K562 (cell line): ENCODE data around the gene NARF. TPM values are rescaled to one million over a fixed set of nuclear protein-coding genes. Genes with fewer than 3 reads are reported as not detected.

Experiments
- ATAC-seq: fragments of 200-7000 bp; cut with Tn5 transposase; 3 replicates; pipeline ENCODE4 v1.9.1; 2020; ENCODE audit warnings: moderate library complexity
- BruUV-seq: library from RNA; stranded (reverse); fragments of 400-500 nt; replicated peaks from 2 replicates; lab custom pipeline; 2021; lab: Mats Ljungman, UMichigan
- CTCF ChIA-PET: fragments of 300-600 bp; formaldehyde crosslinking; extraction: SDS; loops from one replicate; lab custom pipeline; 2021; ENCODE audit warnings: low intra/inter-chr PET ratio; lab: Yijun Ruan, JAX
- POLR2A ChIA-PET: fragments of 300-600, 350-650 bp; sonication (Branson Sonifier 250); formaldehyde crosslinking; extraction: SDS; loops from one replicate; lab custom pipeline; 2021; ENCODE audit warnings: antibody characterized with exemption, inconsistent platforms; lab: Yijun Ruan, JAX
- DNase-seq, 4 experiments: peaks; one replicate each; pipeline versions ENCODE4 v3.0.0 to v3.0.0-alpha.2; 2011 to 2018; ENCODE audit warnings: low spot score in 3 of 4, mixed read lengths in 3 of 4; ENCODE audit errors: extremely low read depth in 1 of 4
- FAIRE-seq: peaks from 2 replicates; lab custom pipeline; 2011; peaks lifted over from hg19 to GRCh38; lab: Jason Lieb, UNC
- H2AFZ ChIP-seq: 2 replicates; pipeline ENCODE4 v1.6.0; 2011; ENCODE audit warnings: low read depth, low read length, control low read depth, inconsistent platforms
- H3K27ac ChIP-seq: fragments of 200-600 bp; 3 replicates; pipeline ENCODE4 v1.8.0; 2011; ENCODE audit warnings: low read depth, mild to moderate bottlenecking, control low read depth, inconsistent platforms, low read length, moderate library complexity, mixed read lengths; ENCODE audit errors: extremely low read depth
- H3K27me3 ChIP-seq, 2 experiments: fragments of 300-600 bp in 1 of 2; 2 replicates in 1 of 2; 3 replicates in 1 of 2; pipeline versions ENCODE4 v1.6.0 to v1.8.0; 2011; ENCODE audit warnings: inconsistent platforms in 2 of 2, low read length in 2 of 2, mild to moderate bottlenecking in 1 of 2, mixed read lengths in 1 of 2, moderate library complexity in 1 of 2; ENCODE audit not compliant: control insufficient read depth in 2 of 2, insufficient read depth in 2 of 2
- H3K36me3 ChIP-seq: fragments of 300-600 bp; 3 replicates; pipeline ENCODE4 v1.8.0; 2011; ENCODE audit warnings: mild to moderate bottlenecking, low read length, inconsistent platforms; ENCODE audit not compliant: control insufficient read depth, insufficient read depth
- H3K4me1 ChIP-seq, 2 experiments: fragments of 200-600 bp in 1 of 2; replicated peaks in 1 of 2; 2 replicates in 1 of 2; 3 replicates in 1 of 2; pipeline versions ENCODE4 v1.5.1 to v1.8.0; 2011; ENCODE audit warnings: inconsistent platforms in 2 of 2, low read length in 2 of 2, mild to moderate bottlenecking in 1 of 2, mixed read lengths in 1 of 2, moderate library complexity in 1 of 2; ENCODE audit not compliant: control insufficient read depth in 2 of 2, insufficient read depth in 2 of 2
- H3K4me2 ChIP-seq: 2 replicates; pipeline ENCODE4 v1.6.1; 2011; ENCODE audit warnings: low read length, control low read depth, inconsistent platforms, mixed read lengths; ENCODE audit not compliant: insufficient read depth
- H3K4me3 ChIP-seq: fragments of 200-600 bp; sonication (generic), shearing (Covaris generic); 2 replicates; pipeline ENCODE4 v1.5.1; 2016; ENCODE audit warnings: control low read depth, inconsistent platforms
- H3K79me2 ChIP-seq: fragments of 200-600 bp; 3 replicates; pipeline ENCODE4 v1.8.0; 2011; ENCODE audit warnings: low read length, inconsistent platforms; ENCODE audit not compliant: control insufficient read depth, insufficient read depth
- H3K9ac ChIP-seq, 2 experiments: 2 replicates each; pipeline versions ENCODE4 v1.6.0 to v1.6.1; 2011; ENCODE audit warnings: low read depth in 2 of 2, low read length in 2 of 2, control low read depth in 1 of 2, inconsistent platforms in 1 of 2, mild to moderate bottlenecking in 1 of 2, mixed read lengths in 1 of 2; ENCODE audit not compliant: insufficient read depth in 1 of 2
- H3K9me1 ChIP-seq: one replicate; pipeline ENCODE4 v1.6.0; 2011; ENCODE audit warnings: inconsistent platforms, mild to moderate bottlenecking, low read length, moderate library complexity; ENCODE audit not compliant: control insufficient read depth, insufficient read depth
- H3K9me3 ChIP-seq: replicated peaks from 2 replicates; pipeline ENCODE4 v1.5.1; 2011; ENCODE audit warnings: low read depth, low read length, inconsistent platforms; ENCODE audit not compliant: control insufficient read depth, insufficient read depth
- H4K20me1 ChIP-seq: replicated peaks from 2 replicates; pipeline ENCODE4 v1.6.1; 2011; ENCODE audit warnings: low read length, inconsistent platforms, mixed read lengths; ENCODE audit not compliant: control insufficient read depth, insufficient read depth
- CC2D1A ChIP-seq: fragments of 450-650 bp; IDR thresholded peaks from 2 replicates; pipeline ENCODE4 v1.6.1; 2017; ENCODE audit warnings: mild to moderate bottlenecking
- DIDO1 ChIP-seq: fragments of 450-650 bp; IDR thresholded peaks from 2 replicates; pipeline ENCODE4 v1.6.1; 2016; ENCODE audit warnings: low read depth, missing biosample characterization, missing genetic modification characterization
- DLX4 ChIP-seq: fragments of 250-450 bp; sonication (Bioruptor Pico); IDR thresholded peaks from 2 replicates; pipeline ENCODE4 v1.6.1; 2021; ENCODE audit warnings: mild to moderate bottlenecking
- GABPB1 ChIP-seq: sonication (generic); formaldehyde crosslinking; IDR thresholded peaks from 2 replicates; pipeline ENCODE4 v1.8.0; 2022; ENCODE audit warnings: mild to moderate bottlenecking, missing genetic modification reagents
- KLF13 ChIP-seq: fragments of 450-650 bp; IDR thresholded peaks from 2 replicates; pipeline ENCODE4 v1.6.1; 2016; ENCODE audit warnings: missing genetic modification characterization, low read depth, mild to moderate bottlenecking, missing compliant biosample characterization, moderate library complexity, borderline replicate concordance
- MITF ChIP-seq: IDR thresholded peaks from 2 replicates; pipeline ENCODE4 v1.6.1; 2014; ENCODE audit warnings: antibody characterized with exemption
- RCOR1 ChIP-seq, 2 experiments: IDR thresholded peaks; 2 replicates each; pipeline ENCODE4 v1.6.1; 2012; ENCODE audit warnings: low read depth in 2 of 2, low read length in 2 of 2, borderline replicate concordance in 1 of 2, improper control_type of control experiment in 1 of 2
- RREB1 ChIP-seq: fragments of 250-450 bp; sonication (Bioruptor Pico); IDR thresholded peaks from 2 replicates; pipeline ENCODE4 v1.4.0; 2020
- SAFB2 ChIP-seq: fragments of 200-400 bp; formaldehyde crosslinking; IDR thresholded peaks from 2 replicates; pipeline ENCODE4 v1.6.1; 2018; ENCODE audit warnings: borderline replicate concordance, low read length, low read depth, moderate library complexity; ENCODE audit not compliant: severe bottlenecking
- SNIP1 ChIP-seq: fragments of 450-650 bp; IDR thresholded peaks from 2 replicates; pipeline ENCODE4 v1.7.1; 2017; ENCODE audit warnings: low read depth, mild to moderate bottlenecking
- STAT5B ChIP-seq: fragments of 250-450 bp; sonication (Bioruptor Pico); IDR thresholded peaks from 2 replicates; pipeline ENCODE4 v1.8.0; 2021; ENCODE audit warnings: mild to moderate bottlenecking, inconsistent platforms
- TFAP4 ChIP-seq: sonication (generic); formaldehyde crosslinking; IDR thresholded peaks from 2 replicates; pipeline ENCODE4 v1.8.0; 2022; ENCODE audit warnings: missing genetic modification reagents, mild to moderate bottlenecking, moderate library complexity, borderline replicate concordance
- YBX1 ChIP-seq: fragments of 450-650 bp; IDR thresholded peaks from 2 replicates; pipeline ENCODE4 v1.7.1; 2016; ENCODE audit warnings: mild to moderate bottlenecking
- ZZZ3 ChIP-seq: fragments of 450-650 bp; IDR thresholded peaks from 2 replicates; pipeline ENCODE4 v1.6.1; 2016; ENCODE audit warnings: antibody characterized with exemption, mild to moderate bottlenecking, moderate library complexity
- WGBS: fragments of 100-300 bp; shearing (Covaris generic); methylation state at CpG from one replicate; pipeline ENCODE4 v1.1.6; 2016; ENCODE audit warnings: low coverage, mixed read lengths; ENCODE audit not compliant: insufficient coverage; ENCODE audit errors: missing lambda C conversion rate; 5-methylcytosine and 5-hydroxymethylcytosine counted together
- in situ Hi-C: fragments of 300-500 bp; cut with MboI; formaldehyde crosslinking; loops from 4 replicates; pipeline ENCODE4 v1.15.0; 2018; ENCODE audit warnings: inconsistent platforms, mixed read lengths
- intact Hi-C: fragments of 100-400 bp; cut with micrococcal nuclease; formaldehyde crosslinking; loops from 2 replicates; pipeline ENCODE4 v1.14.2; 2022
- polyA plus RNA-seq, 8 experiments: library from polyadenylated mRNA; depleted of rRNA in 4 of 8; stranded (reverse) in 5 of 8; unstranded in 3 of 8; fragments of >200 nt; fragmentation: Nextera tagmentation in 2 of 8; fragmentation: Illumina TruSeq in 1 of 8; extraction: Ambion mirVana in 2 of 8; extraction: Trizol in 1 of 8; gene quantifications; 2 replicates each; pipeline versions ENCODE4 v1.2.1 to v1.2.3, GENCODE V29; 2011 to 2014; ENCODE audit warnings: inconsistent platforms in 1 of 8, missing spikeins in 1 of 8
- total RNA-seq, 7 experiments: library from RNA; depleted of rRNA in 6 of 7; stranded (reverse); fragments of >200 nt in 6 of 7; fragmentation: Illumina TruSeq in 2 of 7; extraction: Trizol in 2 of 7; gene quantifications; 2 replicates each; pipeline versions ENCODE4 v1.2.1 to v1.2.3, GENCODE V29; 2011 to 2021; ENCODE audit warnings: low replicate concordance in 1 of 7

NARF gene
- total and polyA plus RNA-seq, 9 of the 15 experiments (the other 6 are each of a cell fraction or from before 2014, with no cell fraction given), result 60.4 to 423 (median 132) TPM

- WGBS, result 84% methylated on average over 10 of the region's 10 CpGs
- ChIA-PET CTCF (no interaction called here), POLR2A (no interaction called here)
- H3K9me1 ChIP-seq, result no peaks in the 10 kb centered on the region
- H3K4me3 ChIP-seq, result no peak overlapping the region
- 0 out of 3 replicates have a peak, but pooled peaks cover 2% of the 10 kb centered on the region for H3K36me3 ChIP-seq
- no peak overlapping the region for H2AFZ ChIP-seq
- intact Hi-C loops (no loop called here), in situ Hi-C loops (no loop called here)
- BruUV-seq, result no TSS peak
- peaks cover 26% of the 10 kb centered on the region for H3K79me2 ChIP-seq
- ATAC-seq, result no peak
- H3K4me1 ChIP-seq, result peaks cover 4 to 9% of the 10 kb centered on the region in 2 experiments; a peak in 4 of 5 replicates
- no peak overlapping the region for H3K27ac ChIP-seq
- H3K27me3 ChIP-seq, result no peaks in the 10 kb centered on the region
- FAIRE-seq, result no peak
- H3K4me2 ChIP-seq, result no peak overlapping the region
- peaks cover 1% of the 10 kb centered on the region; the same call in 1 of the 2 replicates for H3K9me3 ChIP-seq
- H4K20me1 ChIP-seq, result peaks cover 18% of the 10 kb centered on the region
- no peak for DNase-seq
- H3K9ac ChIP-seq, result no peak overlapping the region
- TF ChIP-seq CC2D1A (no peak), RREB1 (CRISPR knock-in tag) (no peak), TFAP4 (CRISPR knock-in tag) (no peak), DLX4 (CRISPR knock-in tag) (no peak), GABPB1 (CRISPR knock-in tag) (no peak), MITF (no peak), ZZZ3 (no peak), STAT5B (CRISPR knock-in tag) (no peak), DIDO1 (no peak), RCOR1 (IDR thresholded peaks at IDR 0.05; ENCODE audit: borderline replicate concordance in 1 of 2, low read depth in 2 of 2, low read length in 2 of 2) (no peak), SAFB2 (no peak), KLF13 (tag) (no peak), YBX1 (no peak), SNIP1 (no peak)
These were observed 58.8 kb downstream of the NARF start for GRCh38 chr17:82517230-82517865.
